Esophagus squamous epithelium (tissue), 4 donors: ENCODE measurements around the gene FLNA.

Source experiments
- POLR2A ChIP-seq, 4 donors: fragments of 450-650 bp; IDR thresholded peaks; one replicate each; pipeline ENCODE4 v1.6.1; 2017; ENCODE audit warnings: antibody characterized with exemption in 4 of 4, mild to moderate bottlenecking in 4 of 4, moderate library complexity in 3 of 4
- TF ChIP-seq, protein P1 (sequence below), 6 experiments: fragments of 450-650 bp in 4 of 6; fragments of 200-600 bp in 2 of 6; sonication (generic) in 2 of 6; IDR thresholded peaks; one replicate each; pipeline ENCODE4 v1.5.1; 2016 to 2019; ENCODE audit warnings: antibody characterized with exemption in 6 of 6, mild to moderate bottlenecking in 4 of 6, moderate library complexity in 4 of 6

DNA sequence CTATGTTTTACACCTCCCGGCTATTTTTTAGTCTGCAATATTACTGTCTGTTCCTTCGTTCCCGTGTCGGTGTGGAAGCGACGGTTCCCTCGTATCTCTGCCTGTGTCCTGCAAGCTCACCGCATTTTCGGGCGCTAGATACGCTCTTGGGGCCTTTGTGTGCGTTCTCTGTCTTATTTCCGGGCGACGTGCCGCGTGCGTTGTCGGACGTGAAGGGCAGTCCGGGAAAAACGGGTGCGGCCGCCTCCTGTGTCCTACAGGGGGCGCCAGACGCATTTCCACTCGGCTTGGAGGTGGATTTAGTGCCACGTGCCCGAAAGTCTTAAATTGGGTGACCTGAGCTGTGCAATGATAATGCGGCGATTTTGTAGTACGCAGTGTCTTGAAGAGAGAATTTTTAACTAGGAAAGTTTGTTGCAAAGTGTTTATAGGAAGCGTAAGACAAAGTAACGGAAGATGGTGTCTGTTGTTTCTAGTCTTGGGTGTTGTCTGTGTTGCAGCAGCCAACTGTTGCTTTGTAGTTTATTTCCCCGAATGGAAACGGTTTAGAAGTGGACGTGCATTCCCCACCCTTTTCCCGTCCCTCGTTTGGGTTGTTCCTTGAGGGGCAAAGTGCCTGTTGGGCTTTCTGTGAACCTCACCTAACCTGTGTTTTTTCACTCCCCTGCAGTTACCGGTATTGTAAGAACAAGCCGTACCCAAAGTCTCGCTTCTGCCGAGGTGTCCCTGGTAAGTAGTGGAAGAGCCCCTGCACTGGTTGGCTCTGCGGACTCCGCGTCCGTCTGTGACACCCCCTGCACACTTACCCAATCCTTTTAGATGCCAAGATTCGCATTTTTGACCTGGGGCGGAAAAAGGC is 24.5 kb upstream of the FLNA start:
- TF ChIP-seq POLR2A (IDR thresholded peaks at IDR 0.05) = no peak
- TF ChIP-seq, protein P1, sequence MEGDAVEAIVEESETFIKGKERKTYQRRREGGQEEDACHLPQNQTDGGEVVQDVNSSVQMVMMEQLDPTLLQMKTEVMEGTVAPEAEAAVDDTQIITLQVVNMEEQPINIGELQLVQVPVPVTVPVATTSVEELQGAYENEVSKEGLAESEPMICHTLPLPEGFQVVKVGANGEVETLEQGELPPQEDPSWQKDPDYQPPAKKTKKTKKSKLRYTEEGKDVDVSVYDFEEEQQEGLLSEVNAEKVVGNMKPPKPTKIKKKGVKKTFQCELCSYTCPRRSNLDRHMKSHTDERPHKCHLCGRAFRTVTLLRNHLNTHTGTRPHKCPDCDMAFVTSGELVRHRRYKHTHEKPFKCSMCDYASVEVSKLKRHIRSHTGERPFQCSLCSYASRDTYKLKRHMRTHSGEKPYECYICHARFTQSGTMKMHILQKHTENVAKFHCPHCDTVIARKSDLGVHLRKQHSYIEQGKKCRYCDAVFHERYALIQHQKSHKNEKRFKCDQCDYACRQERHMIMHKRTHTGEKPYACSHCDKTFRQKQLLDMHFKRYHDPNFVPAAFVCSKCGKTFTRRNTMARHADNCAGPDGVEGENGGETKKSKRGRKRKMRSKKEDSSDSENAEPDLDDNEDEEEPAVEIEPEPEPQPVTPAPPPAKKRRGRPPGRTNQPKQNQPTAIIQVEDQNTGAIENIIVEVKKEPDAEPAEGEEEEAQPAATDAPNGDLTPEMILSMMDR (IDR thresholded peaks at IDR 0.05) = peak; percentile 67 to 90 (median 86)
